Globus pallidus (tissue), 1 donor: Measurements from ENCODE around the gene HNRNPC.
"Not testable (repeated sequence)": the region's sequence is repeated elsewhere in the genome, so short reads cannot be mapped to it uniquely, and the experiment has no call there.

Experiments used
- DNase-seq: peaks from one replicate; pipeline ENCODE4 v3.0.0-alpha.2; 2015; ENCODE audit warnings: low spot score

Gene HNRNPC

DNA sequence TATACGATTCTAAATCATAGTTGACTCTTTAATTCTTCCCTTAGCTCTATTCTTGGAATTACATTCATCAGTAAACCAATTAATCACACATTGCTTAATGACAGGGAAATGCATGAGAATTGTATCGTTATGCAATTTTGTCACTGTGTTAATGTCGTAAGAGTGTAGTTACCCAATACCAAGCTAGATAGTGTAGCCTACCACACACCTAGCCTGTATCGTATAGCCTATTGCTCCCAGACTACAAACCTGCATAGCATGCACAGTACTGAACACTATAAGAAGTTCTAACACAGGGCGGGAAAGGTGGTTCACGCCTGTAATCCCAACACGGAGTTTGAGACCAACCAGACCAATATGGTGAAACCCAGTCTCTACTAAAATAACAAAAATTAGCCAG is 24.7 kb downstream of the HNRNPC start:
- no peak for DNase-seq

DNA sequence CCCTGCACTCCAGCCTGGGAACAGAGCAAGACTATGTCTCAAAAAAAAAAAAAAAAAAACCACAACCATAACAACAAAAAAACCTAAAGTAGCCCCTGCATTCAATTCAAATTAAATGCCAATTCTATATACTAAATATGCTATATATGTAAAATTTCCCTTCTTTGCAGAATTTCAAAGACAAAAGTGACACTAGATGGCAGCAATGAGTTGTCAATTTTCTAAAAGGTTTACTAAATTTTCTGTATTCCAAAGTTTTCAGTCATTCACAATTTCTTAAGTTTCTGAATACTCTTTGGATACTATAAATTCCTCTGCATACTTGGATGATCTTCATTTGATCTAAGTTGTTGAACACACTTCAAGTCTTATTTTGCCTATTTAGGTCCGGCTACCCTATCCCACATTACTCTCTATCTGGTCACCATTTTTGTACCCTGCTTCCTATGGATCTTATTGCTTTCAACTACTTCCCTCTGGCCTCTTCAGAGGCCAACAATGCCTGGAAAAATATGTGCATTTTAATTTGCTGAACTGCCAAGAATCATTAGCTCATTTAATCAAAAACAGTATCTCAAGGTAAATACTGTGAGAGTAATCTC is 27.9 kb downstream of the HNRNPC start:
- no peak for DNase-seq

DNA sequence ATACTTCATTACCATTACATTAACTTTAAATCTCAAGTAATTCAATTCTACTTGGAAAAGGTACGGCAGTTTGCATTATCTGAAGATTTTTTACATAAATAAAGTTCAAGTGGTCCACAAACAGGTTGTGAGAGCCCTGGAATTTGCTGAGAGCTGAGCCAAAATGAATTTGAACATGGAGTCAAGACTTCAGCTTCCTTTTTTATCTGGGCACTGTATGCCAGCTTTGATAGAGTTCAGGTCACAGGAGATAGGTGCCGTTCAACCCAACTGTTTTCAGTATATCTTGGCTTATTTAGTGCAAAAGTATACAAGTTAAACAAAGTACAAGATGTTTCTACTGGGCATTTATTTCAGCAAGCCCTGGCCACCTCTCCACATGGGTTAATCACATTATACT is 28.8 kb downstream of the HNRNPC start:
- DNase-seq: no peak

DNA sequence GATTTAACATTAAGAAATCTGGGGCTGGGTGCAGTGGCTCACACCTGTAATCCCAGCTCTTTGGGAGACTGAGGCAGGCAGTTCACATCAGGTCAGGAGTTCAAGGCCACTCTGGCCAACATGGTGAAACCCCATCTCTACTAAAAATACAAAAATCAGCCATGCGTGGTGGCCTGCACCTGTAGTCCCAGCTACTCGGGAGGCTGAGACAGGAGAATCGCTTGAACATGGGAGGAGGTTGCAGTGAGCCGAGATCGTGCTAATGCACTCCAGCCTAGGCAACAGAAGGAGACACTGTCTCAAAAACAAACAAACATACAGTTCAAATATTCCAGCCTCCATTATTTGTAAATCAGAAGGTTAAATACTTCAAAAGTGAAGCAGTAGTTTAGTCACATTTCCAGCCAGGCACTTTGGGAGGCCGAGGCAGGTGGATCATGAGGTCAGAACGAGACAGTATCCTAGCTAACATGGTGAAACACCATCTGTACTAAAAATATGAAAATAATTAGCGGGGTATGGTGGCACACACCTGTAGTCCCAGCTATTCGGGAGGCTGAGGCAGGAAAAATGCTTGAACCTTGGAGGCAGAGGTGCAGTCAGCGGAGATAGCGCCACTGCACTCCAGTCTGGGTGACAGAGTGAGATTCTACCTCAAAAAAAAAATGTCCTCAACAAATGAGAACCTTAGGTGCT is 30.3 kb downstream of the HNRNPC start:
- DNase-seq: no peak

DNA sequence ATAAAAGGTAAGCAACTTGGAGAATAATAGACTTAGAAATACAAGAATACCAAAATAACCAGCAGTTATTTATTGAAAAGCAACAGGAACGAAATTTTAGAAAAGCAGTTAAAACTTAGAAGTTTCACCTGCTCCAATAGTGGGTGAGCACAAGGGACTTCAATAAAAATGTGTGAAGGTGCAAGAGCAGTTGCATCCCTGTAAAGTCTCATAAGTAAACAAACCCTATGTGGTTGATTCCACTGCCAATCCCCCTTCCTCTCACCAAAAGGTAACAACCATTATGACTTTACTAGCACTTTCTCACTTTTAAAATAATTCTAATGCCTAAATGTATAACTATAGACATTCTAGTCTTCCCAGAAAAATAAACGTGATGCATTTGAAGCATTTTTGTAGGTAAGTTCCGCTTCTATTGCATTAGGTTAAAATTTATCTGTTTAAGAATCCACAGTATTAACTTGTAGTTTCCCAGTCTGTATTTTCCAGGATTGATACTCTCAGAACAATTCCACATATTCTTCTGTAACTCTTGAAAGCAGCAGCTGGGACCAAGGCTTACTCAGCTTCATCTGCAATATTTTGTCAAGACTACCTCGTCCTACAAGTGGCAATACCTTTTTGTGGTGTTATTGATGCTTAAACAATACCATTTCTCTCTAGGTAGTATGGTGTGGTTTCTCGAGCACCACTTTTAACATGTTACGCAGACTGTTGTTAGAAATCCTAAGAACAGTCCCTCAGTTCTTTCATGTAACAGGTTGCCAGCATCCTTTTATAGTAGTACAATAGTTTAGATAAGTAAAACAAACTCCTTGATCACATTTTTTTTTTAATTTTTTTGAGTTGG is 32.1 kb downstream of the HNRNPC start:
- no peak for DNase-seq

DNA sequence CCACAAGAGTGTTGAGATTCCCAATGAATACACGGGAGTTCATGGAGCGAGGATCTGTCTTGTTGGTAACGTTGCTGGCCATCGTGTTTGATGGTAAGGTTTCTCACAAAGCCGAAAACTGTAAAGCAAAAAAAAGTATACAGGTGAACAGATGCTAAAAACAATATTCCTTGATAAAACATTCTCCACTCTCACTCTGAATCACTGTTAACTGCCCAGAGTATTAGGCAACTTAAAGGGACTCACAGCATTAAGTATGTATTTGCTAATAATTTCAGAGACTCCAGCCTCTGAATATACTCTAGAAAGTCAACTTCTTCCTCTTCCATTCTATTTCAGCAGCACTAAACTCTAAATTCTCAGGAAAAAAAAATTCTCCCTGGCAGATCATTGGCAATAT is 35.1 kb downstream of the HNRNPC start:
- DNase-seq: no peak

DNA sequence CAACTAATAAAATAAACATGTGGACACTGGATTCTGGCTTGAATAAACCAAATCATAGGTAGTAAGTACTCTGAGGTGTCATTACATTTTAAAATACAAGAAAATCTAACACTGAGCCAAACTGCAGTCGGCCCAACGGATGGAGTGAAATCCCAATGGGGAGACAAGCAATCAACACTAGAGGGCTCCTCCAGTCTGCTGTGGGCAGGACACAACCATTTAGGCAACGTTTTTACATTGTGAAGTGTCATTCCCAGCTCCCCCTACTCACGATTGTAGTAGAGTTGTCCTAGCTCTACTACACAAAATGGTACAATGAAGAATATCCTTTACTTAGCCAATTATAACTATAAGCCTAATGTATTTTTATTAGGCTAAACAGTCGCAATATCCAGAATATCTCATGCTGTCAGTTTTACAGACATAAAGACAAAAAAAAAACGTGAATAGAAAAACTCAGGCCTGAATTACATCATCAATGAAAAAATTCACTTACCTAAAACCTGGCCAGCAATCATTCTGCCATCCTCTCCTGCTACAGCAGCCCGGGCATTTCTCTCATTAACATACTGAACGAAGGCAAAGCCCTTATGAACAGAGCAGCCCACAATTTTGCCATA is 35.7 kb downstream of the HNRNPC start:
- DNase-seq: no peak

DNA sequence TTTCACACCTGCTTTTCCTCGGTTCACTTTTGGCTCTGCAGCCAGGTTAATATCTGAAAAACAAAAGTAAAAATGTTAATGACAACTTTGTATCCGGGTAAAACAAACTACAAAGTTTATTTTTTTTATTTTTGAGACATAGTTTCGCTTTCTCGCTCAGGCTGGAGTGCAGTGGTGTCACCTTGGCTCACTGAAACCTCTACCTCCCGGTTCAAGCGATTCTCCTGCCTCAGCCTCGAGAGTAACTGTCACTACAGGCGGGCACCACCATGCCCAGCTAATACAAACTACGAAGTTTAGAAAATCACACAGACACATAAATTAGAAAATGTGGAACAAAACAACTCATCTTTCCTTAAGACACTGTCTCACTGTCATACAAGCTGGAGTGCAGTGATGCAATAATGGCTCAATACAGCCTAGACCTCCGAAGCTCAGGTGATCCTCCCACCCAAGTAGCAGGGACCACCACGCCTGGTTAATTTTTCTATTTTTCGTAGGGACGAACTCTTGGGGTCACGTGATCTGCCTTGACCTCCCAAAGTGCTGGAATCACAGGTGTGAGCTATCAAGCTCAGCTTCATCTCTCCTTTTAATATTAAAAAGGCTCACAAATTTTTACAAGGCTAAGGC is 38.1 kb downstream of the HNRNPC start:
- no peak for DNase-seq

DNA sequence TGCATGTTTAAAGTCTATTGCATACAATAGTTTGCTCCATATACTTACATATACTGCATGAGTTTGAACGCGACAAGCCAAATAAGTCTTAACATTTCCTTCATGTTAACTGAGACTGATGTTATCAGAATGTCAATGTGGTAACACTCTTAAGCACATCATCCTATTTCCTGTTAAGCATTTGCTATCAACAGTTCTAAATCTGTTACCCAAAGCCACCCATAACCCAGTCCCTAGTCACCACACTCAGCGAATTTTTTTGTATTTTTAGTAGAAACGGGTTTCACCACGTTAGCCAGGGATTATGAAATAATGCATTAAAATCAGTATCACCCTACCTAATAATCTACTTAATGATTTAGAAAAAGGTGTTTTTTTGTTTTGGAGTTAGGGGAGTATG is 39.4 kb downstream of the HNRNPC start:
- DNase-seq: no peak

DNA sequence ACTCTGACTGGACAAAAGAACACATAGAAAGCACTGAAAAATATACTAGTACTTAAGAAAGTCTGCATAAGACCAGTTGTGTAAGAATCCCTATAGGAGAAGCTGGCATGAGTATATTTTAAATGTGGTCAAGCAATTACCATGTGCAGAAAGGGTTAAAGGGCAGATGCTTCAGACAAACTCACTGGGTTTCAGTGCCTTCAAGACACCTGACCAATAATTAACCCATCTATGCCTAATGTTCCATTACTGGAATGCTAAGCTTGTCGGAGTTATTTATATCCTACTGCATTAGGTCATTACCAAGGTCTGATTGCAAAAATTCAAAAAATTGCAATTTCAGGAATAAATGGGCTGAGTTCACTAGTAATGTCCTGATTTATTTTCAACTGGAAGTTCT is 41.3 kb downstream of the HNRNPC start:
- DNase-seq: no peak

DNA sequence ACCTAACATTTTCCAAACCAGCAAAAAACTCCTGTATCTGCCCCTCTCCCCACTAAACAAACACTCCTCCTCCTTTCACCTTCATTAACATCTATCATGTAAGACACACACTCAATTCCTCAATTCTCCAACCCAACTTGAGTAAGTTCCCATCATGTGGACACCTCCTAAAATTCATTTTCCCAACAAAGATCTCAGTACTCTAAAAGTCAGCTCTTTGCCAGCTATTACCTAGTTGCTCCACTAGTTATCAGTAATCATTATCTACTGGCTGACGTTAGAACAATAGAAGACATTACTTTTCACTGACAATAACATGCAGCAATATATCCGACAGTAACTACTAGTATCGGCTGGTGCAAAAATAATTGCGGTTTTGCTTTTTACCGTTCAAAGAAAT is 42.1 kb downstream of the HNRNPC start:
- no peak for DNase-seq

DNA sequence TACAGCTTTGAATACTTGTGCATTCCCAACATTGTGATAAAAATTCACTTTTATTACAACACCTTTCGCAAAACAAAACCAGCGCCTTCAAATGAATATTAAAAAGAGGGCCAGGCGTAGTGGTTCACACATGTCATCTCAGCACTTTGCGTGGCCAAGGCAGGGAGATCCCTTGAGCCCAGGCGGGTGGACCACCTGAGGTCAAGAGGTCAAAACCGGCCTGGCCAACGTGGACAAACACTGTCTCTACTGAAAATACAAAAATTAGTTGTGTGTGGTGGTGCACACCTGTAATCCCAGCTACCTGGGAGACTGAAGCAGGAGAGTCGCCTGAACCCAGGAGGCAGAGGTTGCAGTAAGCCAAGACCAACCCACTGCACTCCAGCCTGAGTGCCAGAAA is 42.8 kb downstream of the HNRNPC start:
- no peak for DNase-seq

DNA sequence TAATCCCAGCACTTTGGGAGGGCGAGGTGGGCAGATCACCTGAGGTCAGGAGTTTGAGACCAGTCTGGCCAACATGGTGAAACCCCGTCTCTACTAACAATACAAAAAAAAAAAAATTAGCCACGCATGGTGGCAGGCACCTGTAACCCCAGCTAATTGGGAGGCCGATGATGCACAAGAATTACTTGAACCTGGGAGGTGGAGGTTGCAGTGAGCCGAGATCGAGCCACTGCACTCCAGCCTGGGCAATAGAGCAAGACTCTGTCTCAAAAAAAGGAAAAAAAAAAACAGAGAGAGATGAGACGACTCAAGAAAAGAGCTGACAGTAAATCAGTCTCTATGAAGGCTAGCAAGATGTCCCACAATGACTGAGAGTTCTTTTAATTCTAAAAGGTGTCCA is 44.1 kb downstream of the HNRNPC start:
- not testable (repeated sequence) for DNase-seq

DNA sequence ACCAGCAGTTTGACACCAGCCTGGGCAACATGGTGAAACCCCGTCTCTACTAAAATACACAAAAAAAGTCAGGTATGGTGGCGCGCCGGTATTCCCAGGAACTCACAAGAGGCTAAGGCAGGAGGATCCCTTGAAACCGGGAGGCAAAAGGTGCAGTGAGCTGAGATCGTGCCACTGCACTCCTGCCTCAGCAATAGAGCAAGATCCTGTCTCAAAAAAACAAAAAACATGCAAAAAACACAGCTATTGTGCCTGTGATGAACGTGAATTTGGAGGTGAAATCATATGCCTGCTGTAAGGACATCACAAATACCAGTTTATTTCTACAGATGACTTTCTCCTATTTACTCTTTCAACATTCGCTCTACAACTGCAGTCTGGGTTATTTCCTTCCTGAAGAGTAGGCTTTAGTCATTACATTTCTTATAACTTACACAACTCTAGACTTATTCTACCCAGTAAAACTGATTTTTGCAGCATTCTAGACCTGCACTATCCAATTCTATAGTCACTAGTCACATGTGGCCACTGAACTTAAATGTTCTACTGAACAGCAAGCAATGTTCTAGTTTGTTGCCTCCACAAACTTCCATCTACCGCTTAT is 48.3 kb downstream of the HNRNPC start:
- no peak for DNase-seq

DNA sequence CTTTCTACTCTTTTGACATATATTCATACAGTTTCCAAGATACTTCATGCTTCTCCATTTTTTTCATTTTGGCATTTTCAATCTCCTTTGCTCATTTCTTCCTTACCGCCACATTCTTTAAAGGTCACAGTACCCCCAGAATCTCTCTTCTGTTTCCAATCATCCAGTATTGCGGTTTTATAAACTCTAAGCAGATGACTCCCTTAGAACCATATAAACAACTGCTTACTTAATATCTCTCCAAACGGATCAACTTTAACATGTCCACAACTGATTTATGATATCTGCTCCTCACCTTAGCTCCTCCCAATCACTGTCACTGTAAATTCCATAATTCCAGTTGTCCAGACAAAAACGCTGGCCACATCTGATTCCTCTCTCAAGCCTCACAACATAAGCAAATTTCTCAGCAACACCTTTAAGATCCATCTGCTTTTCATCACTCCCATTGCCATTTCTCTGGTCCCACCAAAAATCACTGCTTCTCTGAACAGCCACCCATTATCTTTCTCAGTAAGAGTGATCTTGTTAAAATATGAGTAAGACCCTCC is 49.6 kb downstream of the HNRNPC start:
- DNase-seq: no peak

DNA sequence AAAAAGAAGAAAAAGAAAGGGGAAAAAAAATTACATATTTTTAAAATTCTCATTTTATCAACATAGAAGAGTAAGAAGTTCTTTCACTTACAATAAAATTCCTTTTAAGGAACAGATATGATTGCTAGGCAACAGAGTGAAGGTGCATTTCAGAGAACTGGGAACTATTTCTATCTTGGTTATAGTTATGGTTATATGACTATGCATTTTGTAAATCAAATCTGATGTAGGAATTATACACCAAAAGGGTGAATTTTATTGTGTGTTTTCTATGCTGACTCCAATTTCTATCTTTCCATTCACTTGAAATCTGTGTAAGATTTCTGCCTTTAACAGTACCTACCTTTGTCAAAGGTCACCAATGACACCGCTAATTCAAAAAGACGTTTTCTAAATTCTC is 50.1 kb downstream of the HNRNPC start:
- no peak for DNase-seq

DNA sequence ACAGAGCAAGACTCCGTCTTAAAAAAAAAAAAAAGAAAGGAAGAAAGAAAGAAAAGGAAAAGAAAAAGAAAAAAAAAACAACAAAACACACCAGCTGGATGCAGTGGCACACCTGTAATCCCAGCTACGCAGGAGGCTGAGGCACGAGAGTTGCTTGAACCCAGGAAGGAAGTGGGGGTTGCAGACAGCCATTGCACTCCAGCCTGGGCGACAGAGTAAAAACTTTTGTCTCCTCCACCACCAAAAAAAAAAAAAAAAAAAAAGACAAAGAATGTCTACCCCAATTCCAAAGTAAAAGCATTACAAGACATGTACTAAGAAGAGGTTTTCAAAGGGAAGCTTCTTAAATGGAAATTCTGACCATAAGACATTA is 53.4 kb downstream of the HNRNPC start:
- no peak for DNase-seq

DNA sequence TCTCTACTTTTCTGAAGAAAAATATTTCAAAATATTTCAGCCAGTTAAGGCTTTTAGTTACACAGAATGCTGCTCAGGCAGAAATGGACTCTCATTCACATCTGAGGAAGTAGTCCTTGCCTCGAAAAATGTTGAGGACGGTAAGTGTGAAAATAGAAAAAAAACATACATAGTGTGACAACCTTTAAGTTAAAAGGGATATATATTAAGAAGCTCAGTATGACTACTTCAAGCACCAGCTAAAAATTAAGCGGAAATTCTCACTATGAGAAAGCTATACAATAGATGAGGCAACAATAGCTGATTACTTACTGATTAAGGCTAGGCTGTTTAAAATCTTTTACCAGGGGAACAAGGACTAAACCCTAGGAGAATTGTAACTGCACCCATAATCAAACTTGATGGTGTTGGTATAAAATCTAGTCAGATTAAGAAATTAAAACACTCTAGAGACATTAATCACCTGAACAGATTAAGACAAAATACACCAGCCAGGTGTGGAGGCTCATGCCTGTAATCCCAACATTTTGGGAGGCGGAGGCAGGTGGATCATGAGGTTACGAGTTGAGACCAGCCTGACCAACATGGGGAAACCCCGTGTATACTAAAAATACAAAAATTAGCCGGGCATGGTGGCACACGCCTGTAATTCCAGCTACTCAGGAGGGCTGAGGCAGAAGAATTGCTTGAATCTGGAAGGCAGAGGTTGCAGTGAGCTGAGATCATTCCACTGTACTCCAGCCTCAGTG is 53.9 kb downstream of the HNRNPC start:
- no peak for DNase-seq

DNA sequence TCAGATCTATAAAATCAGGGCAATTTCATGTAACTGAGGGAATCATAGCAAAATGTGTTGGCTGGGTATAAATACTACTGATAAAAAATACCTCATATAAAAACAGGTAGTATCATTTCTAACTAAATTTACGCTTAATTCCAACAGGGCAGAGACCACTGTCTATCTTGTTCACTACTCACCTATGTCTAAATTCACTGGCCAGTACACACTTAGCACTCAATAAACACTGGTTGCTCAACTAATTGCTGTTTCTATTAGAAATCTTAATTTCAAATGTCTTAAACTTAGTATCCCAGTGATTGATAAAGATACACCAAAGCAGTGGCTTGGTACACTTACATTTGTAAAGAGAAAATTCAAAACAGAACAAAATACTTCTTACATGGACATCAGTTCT is 55.6 kb downstream of the HNRNPC start:
- no peak for DNase-seq

DNA sequence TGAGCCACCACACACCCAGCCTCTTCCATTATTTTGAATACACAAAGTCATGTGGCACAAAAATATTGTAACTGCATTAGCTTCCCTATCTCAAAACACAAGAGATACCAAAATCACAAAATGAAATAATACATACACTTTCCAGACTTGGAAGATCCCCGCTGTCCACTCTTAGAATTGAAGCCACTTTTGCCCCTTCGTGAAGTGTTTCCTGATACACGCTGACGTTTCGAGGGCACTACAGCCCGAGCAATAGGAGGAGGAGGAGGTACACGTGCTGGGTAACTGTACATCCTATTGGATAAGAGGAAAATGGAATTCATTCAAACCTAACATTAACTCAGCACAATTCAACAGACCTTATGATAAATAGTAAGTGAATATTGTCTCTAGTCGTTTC is 56.4 kb downstream of the HNRNPC start:
- not testable (repeated sequence) for DNase-seq

DNA sequence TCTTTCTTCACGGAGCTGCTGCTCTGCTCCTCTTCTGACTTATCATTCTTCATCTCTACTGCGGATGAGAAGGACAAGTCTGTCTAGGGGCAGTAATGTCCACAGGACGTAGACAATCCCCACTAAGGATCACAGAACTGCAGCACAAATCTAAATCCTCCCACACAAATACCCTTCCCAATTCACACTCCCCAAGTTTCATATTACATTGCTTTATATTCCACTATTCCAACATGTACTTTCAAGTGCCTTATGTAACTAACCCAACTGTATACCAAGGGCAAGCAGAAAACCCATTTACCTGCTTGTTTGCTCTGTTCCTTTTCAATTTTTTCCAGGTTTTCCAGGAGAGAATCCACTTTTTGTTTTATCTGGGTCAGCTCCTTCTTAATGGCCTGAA is 57.7 kb downstream of the HNRNPC start:
- no peak for DNase-seq
